AG09309 (cell line): ENCODE data around the gene MTMR12.
A peak's percentile ranks its signal among the peaks of the same experiment; 100 is the strongest.
"Not testable (repeated sequence)": the region's sequence is repeated elsewhere in the genome, so short reads cannot be mapped to it uniquely, and the experiment has no call there.

Experiments
- DNase-seq: peaks from one replicate; pipeline ENCODE4 v3.0.0-alpha.2; 2010; ENCODE audit warnings: low read depth
- H3K4me3 ChIP-seq: 2 replicates; pipeline ENCODE4 v1.5.1; 2011; ENCODE audit warnings: mild to moderate bottlenecking, low read depth, low read length, moderate library complexity; ENCODE audit not compliant: control insufficient read depth
- TF ChIP-seq, protein P1 (sequence below): IDR thresholded peaks from 2 replicates; pipeline ENCODE4 v1.5.1; 2011; ENCODE audit warnings: mild to moderate bottlenecking, low read depth, low read length, inconsistent platforms; ENCODE audit not compliant: insufficient read depth, control insufficient read depth; ENCODE audit errors: missing control alignments

MTMR12 gene

GRCh38 chr5:32319392-32319791 is 6.7 kb upstream of the MTMR12 start:
- no peak for DNase-seq
- no peak overlapping the region for H3K4me3 ChIP-seq
- TF ChIP-seq, protein P1, sequence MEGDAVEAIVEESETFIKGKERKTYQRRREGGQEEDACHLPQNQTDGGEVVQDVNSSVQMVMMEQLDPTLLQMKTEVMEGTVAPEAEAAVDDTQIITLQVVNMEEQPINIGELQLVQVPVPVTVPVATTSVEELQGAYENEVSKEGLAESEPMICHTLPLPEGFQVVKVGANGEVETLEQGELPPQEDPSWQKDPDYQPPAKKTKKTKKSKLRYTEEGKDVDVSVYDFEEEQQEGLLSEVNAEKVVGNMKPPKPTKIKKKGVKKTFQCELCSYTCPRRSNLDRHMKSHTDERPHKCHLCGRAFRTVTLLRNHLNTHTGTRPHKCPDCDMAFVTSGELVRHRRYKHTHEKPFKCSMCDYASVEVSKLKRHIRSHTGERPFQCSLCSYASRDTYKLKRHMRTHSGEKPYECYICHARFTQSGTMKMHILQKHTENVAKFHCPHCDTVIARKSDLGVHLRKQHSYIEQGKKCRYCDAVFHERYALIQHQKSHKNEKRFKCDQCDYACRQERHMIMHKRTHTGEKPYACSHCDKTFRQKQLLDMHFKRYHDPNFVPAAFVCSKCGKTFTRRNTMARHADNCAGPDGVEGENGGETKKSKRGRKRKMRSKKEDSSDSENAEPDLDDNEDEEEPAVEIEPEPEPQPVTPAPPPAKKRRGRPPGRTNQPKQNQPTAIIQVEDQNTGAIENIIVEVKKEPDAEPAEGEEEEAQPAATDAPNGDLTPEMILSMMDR = no peak

DNA sequence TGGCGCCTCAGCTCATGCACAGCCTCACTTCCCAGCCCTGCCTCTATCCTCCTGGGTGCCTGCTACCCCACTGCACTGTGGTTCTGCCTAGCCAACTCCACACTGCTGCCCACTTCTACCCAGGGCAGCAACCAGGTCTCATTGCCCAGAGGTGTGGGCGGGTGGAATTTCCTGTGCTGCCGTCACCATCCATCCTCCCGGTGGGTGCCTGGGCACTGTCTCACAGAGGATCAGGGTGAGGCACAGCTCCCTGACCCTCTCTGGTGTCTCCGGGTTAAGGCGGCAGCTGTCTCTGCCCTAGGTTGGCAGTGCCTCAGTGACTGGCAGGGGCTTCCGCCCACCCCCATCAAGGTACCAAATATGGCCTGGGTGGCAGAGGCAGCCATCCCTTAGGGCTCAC is 4.3 kb upstream of the MTMR12 start:
- no peak for DNase-seq
- TF ChIP-seq, protein P1 = no peak
- no peak overlapping the region for H3K4me3 ChIP-seq

DNA sequence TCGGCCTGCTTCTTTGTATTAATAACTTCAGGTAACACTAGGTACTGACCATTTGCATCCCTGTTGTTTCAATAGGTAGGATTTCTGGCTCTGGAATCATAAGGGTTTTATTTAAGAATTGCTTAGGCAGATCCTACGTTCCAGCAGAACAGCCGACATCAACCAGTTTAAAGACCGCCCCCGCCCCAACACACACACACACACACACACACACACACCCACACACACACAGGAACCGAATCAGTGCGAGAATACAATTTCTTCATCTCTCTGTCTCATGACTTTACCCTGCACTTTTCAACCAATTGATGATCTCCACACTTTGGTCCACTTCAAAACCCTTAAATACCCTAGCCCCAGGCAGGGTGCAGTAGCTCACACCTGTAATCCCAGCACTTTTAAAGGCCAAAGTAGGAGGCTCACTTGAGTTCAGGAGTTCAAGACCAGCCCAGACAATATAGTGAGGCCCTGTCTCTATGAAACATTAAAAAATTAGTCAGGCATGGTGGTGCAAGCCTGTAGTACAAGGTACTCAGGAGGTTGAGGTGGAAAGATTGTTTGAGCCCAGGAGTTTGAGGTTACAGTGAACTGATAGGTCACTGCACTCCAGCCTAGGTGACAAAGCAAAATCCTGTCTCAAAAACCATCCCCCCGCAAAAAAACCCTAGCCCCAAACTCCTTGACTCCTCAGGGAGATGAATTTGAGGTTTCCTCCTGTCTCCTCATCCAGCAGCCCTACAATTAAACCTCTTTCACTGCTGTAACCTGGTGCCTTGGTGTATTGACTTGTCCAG is 2.7 kb upstream of the MTMR12 start:
- TF ChIP-seq, protein P1 = no peak
- no peak for DNase-seq
- H3K4me3 ChIP-seq = no peak overlapping the region

- TF ChIP-seq, protein P1 = no peak
- no peak overlapping the region for H3K4me3 ChIP-seq
Observed at GRCh38 chr5:32314658-32315057, 1.9 kb upstream of the MTMR12 start.

DNA sequence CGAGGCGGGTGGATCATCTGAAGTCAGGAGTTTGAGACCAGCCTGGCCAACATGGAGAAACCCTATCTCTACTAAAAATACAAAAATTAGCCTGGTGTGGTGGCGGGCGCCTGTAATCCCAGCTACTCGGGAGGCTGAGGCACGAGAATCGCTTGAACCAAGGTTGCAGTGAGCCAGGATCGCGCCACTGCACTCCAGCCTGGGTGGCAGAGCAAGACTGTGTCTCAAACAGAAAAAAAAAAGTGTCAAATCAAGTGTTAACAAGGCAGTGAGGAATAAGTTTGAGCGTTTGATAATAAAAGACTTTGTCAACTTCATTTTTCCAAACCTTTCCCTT is 1.4 kb upstream of the MTMR12 start:
- not testable (repeated sequence) for H3K4me3 ChIP-seq

More at GRCh38 chr5:32314658-32315057, 1.9 kb upstream of the MTMR12 start:
- no peak for DNase-seq

GRCh38 chr5:32312197-32312594 is 543 bp downstream of the MTMR12 start:
- TF ChIP-seq, protein P1 = no peak
- peak; percentile 13 for DNase-seq
- peak overlapping the region; percentile 84 for H3K4me3 ChIP-seq

More for the DNA sequence above, 1.4 kb upstream of the MTMR12 start:
- DNase-seq = not testable (repeated sequence)

GRCh38 chr5:32311404-32312196 is 1.1 kb downstream of the MTMR12 start:
- DNase-seq = no peak
- peak overlapping the region; percentile 84 for H3K4me3 ChIP-seq
- TF ChIP-seq, protein P1 = no peak
